ENCODE results near the gene KRT7.

- TF ChIP-seq CTCF (IDR thresholded peaks at IDR 0.05; ENCODE audit: low read depth, low read length) (no peak), EZH2phosphoT487 (IDR thresholded peaks at IDR 0.05; ENCODE audit: low read depth) (no peak)
These were observed 27.3 kb upstream of the KRT7 start for GRCh38 chr12:52205612-52206303.

Measured in OCI-LY3 (cell line).